ENCODE data around the gene COMMD1.
"Not testable (repeated sequence)": the region's sequence is repeated elsewhere in the genome, so short reads cannot be mapped to it uniquely, and the experiment has no call there.

COMMD1 gene

GRCh38 chr2:61906186-61906470 is 654 bp downstream of the COMMD1 start:
- DNase-seq (ENCODE audit: low read depth): no peak
- no peak for TF ChIP-seq CTCF (conservative IDR thresholded peaks at IDR 0.05; ENCODE audit: low read depth, low read length)
- peak overlapping the region; percentile 93 for H3K4me3 ChIP-seq (ENCODE audit: low read length)

GRCh38 chr2:61909116-61909515 is 3.6 kb downstream of the COMMD1 start:
- H3K4me3 ChIP-seq (ENCODE audit: low read length): no peak overlapping the region
- TF ChIP-seq CTCF (conservative IDR thresholded peaks at IDR 0.05; ENCODE audit: low read depth, low read length): no peak
- no peak for DNase-seq (ENCODE audit: low read depth)

- no peak for DNase-seq (ENCODE audit: low read depth)
- TF ChIP-seq CTCF (conservative IDR thresholded peaks at IDR 0.05; ENCODE audit: low read depth, low read length): peak; percentile 41
- no peak overlapping the region for H3K4me3 ChIP-seq (ENCODE audit: low read length)
Observed at GRCh38 chr2:61910603-61911002, 5.1 kb downstream of the COMMD1 start.

- no peak for DNase-seq (ENCODE audit: low read depth)
- peak; percentile 29 for TF ChIP-seq CTCF (conservative IDR thresholded peaks at IDR 0.05; ENCODE audit: low read depth, low read length)
- no peak overlapping the region for H3K4me3 ChIP-seq (ENCODE audit: low read length)
Observed at GRCh38 chr2:61911510-61911909, 6.0 kb downstream of the COMMD1 start.

GRCh38 chr2:61914794-61915193 is 9.3 kb downstream of the COMMD1 start:
- H3K4me3 ChIP-seq (ENCODE audit: low read length): not testable (repeated sequence)

GRCh38 chr2:61920548-61920947 is 15.1 kb downstream of the COMMD1 start:
- DNase-seq (ENCODE audit: low read depth): no peak
- no peak for TF ChIP-seq CTCF (conservative IDR thresholded peaks at IDR 0.05; ENCODE audit: low read depth, low read length)
- no peak overlapping the region for H3K4me3 ChIP-seq (ENCODE audit: low read length)

More at GRCh38 chr2:61914794-61915193, 9.3 kb downstream of the COMMD1 start:
- DNase-seq (ENCODE audit: low read depth): not testable (repeated sequence)

- no peak for DNase-seq (ENCODE audit: low read depth)
- H3K4me3 ChIP-seq (ENCODE audit: low read length): no peak overlapping the region
- no peak for TF ChIP-seq CTCF (conservative IDR thresholded peaks at IDR 0.05; ENCODE audit: low read depth, low read length)
Observed at GRCh38 chr2:61922714-61923113, 17.2 kb downstream of the COMMD1 start.

Data from retinal pigment epithelial cell (primary cell).